Stimulated activated naive CD8-positive, alpha-beta T cell treated with anti-CD3 and anti-CD28 coated beads, Interleukin-15, Interleukin-2, amounts not matched to agents 100 U/mL and 50 U/mL, for 24 hours (primary cell): Measurements from ENCODE around the gene SNX9.
"Not testable (repeated sequence)": the region's sequence is repeated elsewhere in the genome, so short reads cannot be mapped to it uniquely, and the experiment has no call there.

ENCODE experiments used
- ATAC-seq: fragments of 150-1000 bp; cut with Tn5 transposase; one replicate; pipeline ENCODE4 v1.10.0; 2021
- DNase-seq: peaks from one replicate; pipeline ENCODE4 v3.0.0; 2021

The SNX9 gene

DNA sequence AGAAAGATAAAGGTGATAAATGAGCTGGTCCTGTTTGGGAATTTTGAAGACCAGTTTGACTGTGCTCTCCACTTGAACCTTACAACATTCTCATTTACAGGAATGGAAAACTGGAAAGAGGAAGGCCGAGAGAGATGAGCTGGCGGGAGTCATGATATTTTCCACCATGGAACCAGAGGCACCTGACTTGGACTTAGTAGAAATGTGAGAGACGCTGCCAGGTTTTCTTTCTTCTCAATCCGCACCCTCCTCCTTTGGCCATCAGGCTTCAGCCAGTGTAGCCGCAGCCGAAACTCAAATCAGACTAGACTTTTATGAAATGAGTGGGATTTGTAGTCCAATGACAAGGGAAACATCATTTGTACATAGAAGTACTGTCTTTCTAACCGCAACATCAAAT, 104.0 kb downstream of the SNX9 start:
- ATAC-seq: no peak
- no peak for DNase-seq

DNA sequence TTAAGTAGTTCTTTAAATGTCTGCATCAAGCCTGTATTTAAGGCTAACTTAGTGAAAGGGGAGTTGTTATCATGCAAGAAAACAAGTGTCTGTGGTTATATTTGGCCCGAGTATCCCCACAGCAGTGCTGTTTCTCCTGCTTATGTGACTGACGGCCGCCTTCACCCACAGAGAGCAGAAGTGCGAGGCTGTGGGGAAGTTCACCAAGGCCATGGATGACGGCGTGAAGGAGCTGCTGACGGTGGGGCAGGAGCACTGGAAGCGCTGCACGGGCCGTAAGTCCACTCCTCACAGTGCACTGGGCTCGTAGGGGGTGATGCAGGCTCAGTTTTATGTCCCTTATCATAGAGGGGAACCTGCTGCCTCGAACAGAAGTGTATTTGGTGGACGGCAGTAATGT, 105.4 kb downstream of the SNX9 start:
- ATAC-seq: no peak
- no peak for DNase-seq

DNA sequence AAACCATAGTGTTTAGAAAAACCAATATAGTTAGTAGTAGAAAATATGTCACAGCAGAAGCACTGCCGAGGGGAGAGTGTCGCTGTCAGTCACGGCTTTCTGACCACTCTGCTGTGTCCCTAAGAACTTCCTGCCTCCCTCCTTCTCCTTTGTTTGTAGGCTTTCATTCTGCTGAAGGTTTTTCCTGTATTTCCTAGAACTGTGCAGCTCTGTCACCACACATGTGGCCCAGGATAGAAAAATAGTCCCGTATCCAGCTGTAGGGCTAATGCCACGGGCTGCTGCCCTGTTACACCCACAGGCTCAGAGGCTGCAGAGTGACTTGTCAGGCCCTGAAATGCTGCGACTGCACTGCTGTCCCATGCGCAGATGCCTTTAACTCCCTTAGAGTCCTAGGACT, 106.0 kb downstream of the SNX9 start:
- no peak for DNase-seq
- no peak for ATAC-seq

DNA sequence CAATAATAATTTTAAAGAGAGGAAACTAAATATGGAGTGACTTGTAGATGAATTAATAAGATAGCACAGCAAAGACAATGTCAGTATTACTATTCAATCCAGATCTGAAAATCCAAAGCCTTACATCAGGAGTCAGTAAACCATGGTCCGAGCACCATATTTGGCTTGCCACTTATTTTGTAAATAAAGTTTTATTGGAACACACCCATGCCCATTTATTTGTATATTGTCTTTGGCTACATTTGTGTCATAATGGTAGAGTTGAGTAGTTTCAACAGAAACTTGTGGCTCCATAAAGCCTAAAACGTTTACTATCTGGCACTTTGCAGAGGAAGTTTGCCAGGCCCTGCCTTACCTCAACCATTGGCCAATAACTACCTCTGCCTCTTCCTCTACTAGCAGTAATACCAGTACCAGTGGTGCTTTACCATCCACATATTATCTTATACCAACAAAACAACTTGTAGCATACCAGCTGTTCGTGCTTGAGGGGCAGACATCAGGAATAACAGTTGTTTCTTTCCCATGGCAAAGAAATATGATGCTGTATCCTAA, 106.8 kb downstream of the SNX9 start:
- ATAC-seq: no peak

GRCh38 chr6:157935786-157936185, 112.7 kb downstream of the SNX9 start:
- no peak for ATAC-seq

More for the DNA sequence above, 106.8 kb downstream of the SNX9 start:
- no peak for DNase-seq

GRCh38 chr6:157937318-157937717, 114.3 kb downstream of the SNX9 start:
- ATAC-seq: no peak
- DNase-seq: no peak

More at GRCh38 chr6:157935786-157936185, 112.7 kb downstream of the SNX9 start:
- no peak for DNase-seq

DNA sequence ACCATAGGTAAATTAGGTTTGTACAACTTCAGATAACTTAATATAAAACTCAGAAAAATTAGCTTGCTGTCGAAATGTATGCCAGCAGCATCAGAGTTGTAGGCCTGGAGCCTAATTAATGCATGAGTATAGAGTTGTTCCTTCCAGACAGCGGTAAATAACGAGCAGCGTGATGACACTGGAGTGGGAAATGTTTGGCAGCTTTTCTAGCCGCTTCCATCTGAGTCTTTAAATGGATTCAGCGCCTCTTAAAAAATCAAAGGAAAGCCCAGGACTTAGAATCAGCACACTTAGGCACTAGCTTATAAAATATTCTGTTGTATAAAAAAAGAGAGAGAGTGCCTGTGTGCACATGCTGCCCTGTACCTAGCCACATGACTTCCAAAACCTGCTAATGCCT, 114.9 kb downstream of the SNX9 start:
- DNase-seq (no peak), ATAC-seq (no peak)

- ATAC-seq (peak; percentile 20), DNase-seq (peak; percentile 48)
These were observed 117.5 kb downstream of the SNX9 start for GRCh38 chr6:157940375-157941036.

- ATAC-seq (no peak), DNase-seq (no peak)
These were observed 118.2 kb downstream of the SNX9 start for GRCh38 chr6:157941101-157941863.

- ATAC-seq (no peak), DNase-seq (no peak)
These were observed 119.3 kb downstream of the SNX9 start for GRCh38 chr6:157942351-157942750.

DNA sequence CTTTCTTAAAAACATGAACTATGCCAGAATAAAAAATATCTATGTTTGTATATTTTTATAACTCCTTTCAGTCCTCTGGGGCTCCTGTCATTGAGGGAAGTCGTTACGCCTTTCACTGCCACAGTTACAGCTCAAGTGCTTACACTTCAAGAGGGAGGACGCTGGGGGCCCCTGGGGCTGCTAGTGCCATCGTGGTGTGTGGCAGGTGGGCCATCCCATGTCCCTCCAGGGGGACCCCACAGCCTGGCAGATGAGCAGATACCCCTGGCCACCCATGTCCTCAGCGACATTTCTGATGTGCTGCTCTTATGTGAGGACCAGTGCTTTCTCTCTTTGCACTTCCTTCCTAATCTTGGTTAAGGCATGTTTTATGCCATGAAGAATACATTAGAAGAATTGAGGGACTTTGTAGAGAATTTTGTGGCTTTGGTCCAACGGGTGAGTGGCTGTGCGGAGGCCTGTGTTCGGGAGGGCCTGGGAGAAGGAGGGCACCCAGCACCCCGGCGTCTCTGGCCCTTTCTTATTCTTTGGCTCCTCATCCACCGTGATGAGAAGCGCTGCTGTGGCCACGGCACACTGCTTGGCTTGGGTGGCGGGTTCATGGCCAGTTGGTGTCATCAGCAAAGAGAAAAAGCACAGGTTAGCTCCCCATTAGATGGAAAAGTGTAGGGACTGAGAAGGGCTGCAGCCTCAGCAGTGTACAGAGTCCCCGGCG, 120.4 kb downstream of the SNX9 start:
- no peak for DNase-seq
- ATAC-seq: no peak

- no peak for ATAC-seq
These were observed 120.9 kb downstream of the SNX9 start for GRCh38 chr6:157943964-157944283.

DNA sequence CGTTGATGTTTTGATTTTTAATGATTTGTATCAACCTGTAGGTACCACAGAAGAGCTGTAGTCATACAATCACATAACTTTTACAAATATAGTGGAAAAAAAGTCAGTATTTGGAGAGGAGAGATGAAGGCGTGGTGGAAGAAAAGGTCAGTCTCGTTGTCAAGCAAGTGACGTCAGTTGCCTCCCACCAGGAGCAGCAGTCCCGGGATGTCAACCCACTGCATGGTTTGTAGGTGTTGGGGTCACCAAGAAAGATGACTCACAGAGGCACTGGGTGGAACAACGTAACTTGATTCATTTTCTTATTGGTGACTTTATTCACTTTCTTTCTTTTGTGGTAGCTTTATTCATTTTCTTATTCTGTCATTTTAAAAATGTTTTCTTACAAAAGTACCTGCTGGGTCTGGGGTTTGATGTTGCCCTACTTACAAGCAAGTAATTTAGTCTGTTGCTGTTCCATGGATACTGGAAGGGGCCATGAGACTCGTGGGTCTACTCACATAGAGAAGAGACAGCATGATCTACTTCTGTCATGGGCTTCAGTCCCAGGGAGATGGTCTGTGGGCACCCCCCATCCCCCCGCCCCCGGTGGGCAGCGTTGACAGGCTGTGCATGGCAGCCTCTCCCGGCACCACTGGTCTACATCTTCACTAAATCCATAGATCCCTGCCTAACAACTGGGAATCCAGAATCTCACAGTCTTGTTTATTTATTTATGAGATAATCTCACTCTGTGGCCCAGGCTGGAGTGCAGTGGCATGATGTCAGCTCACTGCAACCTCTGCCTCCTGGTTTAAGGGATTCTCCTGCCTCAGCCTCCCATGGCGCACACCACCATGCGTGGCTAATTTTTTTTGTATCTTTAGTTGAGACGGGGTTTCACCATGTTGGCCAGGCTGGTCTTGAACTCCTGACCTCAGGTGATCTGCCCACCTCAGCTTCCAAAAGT, 122.2 kb downstream of the SNX9 start:
- DNase-seq (peak; percentile 79), ATAC-seq (peak; percentile 90)

More at GRCh38 chr6:157943964-157944283, 120.9 kb downstream of the SNX9 start:
- DNase-seq: no peak

DNA sequence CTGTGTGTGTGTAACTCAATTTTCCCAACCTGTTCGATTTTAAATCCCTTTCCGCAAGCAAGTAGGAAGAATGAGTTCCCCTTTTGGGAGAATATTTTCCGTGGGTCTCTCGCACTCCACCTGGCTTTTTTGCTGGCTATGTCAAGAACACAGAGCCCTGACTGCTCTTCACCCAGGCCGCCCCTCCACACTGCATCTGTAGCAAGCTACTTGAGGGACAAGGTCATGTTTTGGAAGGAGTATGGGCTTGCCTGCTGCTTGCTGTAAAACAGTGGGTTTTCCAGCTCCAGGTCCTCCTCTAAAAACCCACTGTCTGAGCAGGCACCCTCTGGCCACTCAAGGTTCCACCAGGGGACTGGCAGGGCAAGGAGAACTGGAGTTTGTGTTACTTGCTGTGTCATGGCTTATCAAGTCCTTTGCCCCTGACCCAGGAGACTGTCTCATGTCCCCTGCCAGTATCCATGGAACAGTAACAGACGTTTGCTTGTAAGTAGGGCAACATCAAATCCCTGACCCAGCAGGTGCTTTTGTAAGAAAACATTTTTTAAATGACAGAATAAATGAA, 123.1 kb downstream of the SNX9 start:
- DNase-seq (no peak), ATAC-seq (no peak)

- DNase-seq: no peak
- peak; percentile 52 for ATAC-seq
These were observed 124.0 kb downstream of the SNX9 start for GRCh38 chr6:157946865-157947532.

GRCh38 chr6:157950899-157951298, 127.9 kb downstream of the SNX9 start:
- not testable (repeated sequence) for ATAC-seq, DNase-seq

DNA sequence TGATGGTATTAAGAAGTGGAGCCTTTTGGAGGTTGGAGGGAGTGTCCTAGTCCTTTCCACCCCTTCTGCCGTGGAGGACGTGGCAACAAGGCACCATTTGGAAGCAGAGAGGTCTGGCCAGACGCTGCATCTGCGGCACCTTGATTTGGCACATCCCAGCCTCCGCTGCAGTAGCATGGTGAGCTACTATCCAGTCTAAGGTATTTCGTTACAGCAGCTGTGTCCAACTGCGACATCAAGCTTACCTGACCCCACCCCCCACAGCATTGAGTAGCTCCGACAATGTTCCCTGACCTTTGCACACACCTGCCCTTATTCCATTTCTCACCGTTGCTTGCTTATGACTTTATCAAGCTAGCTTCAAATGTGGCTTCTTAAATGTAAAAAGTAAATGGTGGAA, 128.8 kb downstream of the SNX9 start:
- ATAC-seq (no peak), DNase-seq (no peak)

DNA sequence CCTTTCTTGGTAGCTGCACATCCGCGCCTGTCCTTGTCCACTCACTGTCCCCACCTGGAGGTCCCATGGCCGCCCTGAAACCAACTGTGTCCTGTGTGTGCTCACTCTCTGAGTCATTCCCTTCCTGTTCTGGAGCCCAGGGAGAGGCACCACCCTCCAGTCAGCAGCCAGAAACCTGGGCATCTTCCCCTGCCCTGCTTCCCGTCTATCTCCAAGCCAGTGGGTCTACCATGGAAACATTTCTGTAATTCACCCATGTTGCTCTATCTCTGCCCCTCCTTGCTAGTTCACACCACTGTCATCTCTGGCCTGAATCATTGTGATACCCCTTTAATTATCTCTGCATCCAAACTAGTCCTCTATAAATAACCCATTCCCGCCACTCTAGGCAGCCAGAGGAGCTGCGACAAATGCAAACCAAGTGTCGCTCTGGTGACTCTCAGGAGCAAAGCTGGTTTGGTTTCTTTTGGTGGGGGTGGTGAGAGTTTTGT, 129.9 kb downstream of the SNX9 start:
- ATAC-seq (no peak), DNase-seq (no peak)

DNA sequence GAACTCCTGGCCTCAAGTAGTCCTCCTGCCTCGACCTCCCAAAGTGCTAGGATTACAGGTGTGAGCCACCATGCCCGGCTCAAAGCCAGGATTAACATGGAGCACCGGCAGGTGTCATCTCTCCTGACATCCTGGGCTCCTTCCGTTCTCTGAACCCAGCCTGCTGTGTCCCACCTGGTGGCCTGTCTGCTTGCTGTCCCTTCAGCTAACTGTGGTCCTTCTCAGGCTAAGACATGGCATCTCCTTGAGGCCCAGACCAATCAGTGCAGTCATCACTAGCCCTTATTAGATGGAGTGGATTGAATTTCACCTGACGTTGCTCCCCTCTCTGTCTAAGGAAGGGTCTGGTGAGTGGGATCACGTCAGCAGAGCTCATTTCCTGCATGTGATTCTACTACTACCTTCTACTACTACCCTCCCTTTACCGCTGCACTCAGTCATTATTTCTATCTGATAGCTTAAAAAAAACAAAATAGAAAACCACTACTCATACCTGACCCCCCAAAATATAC, 130.6 kb downstream of the SNX9 start:
- DNase-seq (no peak), ATAC-seq (no peak)
